Measurements from ENCODE around the gene RNF41.

Gene RNF41

DNA sequence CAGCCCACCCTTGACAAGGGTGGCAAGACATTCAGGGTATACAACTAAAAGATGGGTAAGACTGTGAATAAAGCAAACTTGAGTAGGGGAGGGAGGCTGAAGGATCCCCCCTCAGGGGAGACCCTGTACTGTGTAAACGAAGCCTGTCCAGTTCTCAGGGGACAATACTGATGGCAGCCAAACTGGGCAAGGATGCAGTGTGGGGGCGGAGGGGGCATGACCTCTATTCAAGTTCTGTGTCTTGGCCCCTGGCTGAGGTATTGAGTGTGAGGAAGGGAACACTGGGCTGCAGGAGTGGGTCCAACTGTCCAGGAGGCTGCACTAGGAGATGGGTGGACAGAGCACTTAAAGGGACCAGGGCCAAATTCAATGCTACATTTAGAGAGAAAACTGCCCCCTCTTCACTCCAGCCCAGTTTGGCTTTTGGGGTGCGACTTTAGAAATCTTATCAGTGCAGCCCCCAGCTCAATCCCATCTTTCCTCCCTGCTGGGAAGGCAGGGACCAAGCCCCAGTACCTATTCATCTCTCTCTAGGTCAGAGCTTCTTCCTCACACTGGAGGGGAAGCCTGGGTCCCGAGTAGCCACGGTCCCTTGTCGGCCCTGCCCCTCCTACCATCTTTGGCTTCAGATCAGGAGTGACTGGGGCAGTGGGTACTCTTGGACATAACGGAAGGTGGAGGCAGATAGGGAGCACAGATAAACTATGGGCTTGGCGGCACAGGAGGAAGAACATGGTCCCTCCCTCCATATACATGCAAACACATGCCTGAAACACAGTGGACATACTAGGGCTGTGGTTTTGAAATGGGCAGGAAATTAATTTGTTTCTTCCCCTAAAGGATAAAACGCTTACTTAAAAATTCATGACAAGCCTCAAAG lies 19.9 kb upstream of the RNF41 start:
- H3K27me3 ChIP-seq (replicated peaks) = no peaks in the 10 kb centered on the region
- no peak overlapping the region for H3K4me3 ChIP-seq (ENCODE audit: low read depth, low read length)
- no peak overlapping the region for H3K27ac ChIP-seq
- DNase-seq = no peak
- H3K36me3 ChIP-seq (replicated peaks) = peaks cover 62% of the 10 kb centered on the region
- in situ Hi-C loops (cut with HindIII; ENCODE audit: low pct_ligation_motif_present, low sequenced_read_pairs) = no loop called here
- no peak for TF ChIP-seq CTCF (IDR thresholded peaks at IDR 0.05; ENCODE audit: low read depth, low read length, missing control alignments)

DNA sequence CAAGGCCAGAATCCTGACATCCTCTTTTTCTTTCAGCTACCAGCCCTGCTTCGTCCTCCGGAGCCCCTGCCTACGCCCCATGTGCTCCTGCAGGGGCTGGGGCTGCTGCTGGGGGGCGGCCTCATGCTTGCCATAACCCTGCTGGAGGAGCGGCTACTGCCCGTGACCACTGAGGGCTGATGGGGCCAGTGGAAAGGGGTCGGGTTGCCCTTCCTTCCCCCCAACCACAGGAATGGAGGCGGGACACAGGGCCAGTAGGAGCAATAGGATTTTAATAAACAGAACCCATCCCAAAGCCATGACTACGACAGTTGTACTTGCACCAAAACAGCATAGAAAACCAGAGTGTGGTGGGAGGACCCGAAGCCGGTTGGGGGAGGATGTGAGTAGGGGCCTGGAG lies 15.8 kb upstream of the RNF41 start:
- in situ Hi-C loops (cut with HindIII; ENCODE audit: low pct_ligation_motif_present, low sequenced_read_pairs) = no loop called here
- H3K27me3 ChIP-seq (replicated peaks) = no peaks in the 10 kb centered on the region
- no peak overlapping the region for H3K27ac ChIP-seq
- H3K4me3 ChIP-seq (ENCODE audit: low read depth, low read length) = no peak overlapping the region
- no peak for TF ChIP-seq CTCF (IDR thresholded peaks at IDR 0.05; ENCODE audit: low read depth, low read length, missing control alignments)
- H3K36me3 ChIP-seq (replicated peaks) = peaks cover 30% of the 10 kb centered on the region
- DNase-seq = no peak

DNA sequence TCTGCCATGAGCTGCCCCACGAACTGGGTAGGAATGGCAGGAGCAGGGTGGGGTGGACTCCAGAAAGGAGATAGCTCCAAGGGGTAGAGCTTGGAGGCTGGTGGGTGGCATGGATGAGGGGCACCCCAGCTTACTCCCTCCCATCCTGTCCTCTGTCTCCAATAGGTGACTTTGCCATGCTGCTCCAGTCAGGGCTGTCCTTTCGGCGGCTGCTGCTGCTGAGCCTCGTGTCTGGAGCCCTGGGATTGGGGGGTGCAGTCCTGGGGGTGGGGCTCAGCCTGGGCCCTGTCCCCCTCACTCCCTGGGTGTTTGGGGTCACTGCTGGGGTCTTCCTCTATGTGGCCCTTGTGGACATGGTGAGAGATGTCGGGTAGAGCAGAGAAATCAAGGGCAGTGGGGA lies 15.3 kb upstream of the RNF41 start:
- in situ Hi-C loops (cut with HindIII; ENCODE audit: low pct_ligation_motif_present, low sequenced_read_pairs) = no loop called here
- Histone ChIP-seq H3K27me3 (replicated peaks) (no peaks in the 10 kb centered on the region), H3K36me3 (replicated peaks) (peaks cover 25% of the 10 kb centered on the region), H3K4me3 (ENCODE audit: low read depth, low read length) (no peak overlapping the region), H3K27ac (no peak overlapping the region)
- no peak for DNase-seq
- no peak for TF ChIP-seq CTCF (IDR thresholded peaks at IDR 0.05; ENCODE audit: low read depth, low read length, missing control alignments)

- in situ Hi-C loops (cut with HindIII; ENCODE audit: low pct_ligation_motif_present, low sequenced_read_pairs) = no loop called here
- H3K27ac ChIP-seq = no peak overlapping the region
- no peak overlapping the region for H3K4me3 ChIP-seq (ENCODE audit: low read depth, low read length)
- peaks cover 16% of the 10 kb centered on the region for H3K36me3 ChIP-seq (replicated peaks)
- TF ChIP-seq CTCF (IDR thresholded peaks at IDR 0.05; ENCODE audit: low read depth, low read length, missing control alignments) = no peak
- DNase-seq = no peak
- H3K27me3 ChIP-seq (replicated peaks) = no peaks in the 10 kb centered on the region
Observed at GRCh38 chr12:56236091-56236490, 14.4 kb upstream of the RNF41 start.

DNA sequence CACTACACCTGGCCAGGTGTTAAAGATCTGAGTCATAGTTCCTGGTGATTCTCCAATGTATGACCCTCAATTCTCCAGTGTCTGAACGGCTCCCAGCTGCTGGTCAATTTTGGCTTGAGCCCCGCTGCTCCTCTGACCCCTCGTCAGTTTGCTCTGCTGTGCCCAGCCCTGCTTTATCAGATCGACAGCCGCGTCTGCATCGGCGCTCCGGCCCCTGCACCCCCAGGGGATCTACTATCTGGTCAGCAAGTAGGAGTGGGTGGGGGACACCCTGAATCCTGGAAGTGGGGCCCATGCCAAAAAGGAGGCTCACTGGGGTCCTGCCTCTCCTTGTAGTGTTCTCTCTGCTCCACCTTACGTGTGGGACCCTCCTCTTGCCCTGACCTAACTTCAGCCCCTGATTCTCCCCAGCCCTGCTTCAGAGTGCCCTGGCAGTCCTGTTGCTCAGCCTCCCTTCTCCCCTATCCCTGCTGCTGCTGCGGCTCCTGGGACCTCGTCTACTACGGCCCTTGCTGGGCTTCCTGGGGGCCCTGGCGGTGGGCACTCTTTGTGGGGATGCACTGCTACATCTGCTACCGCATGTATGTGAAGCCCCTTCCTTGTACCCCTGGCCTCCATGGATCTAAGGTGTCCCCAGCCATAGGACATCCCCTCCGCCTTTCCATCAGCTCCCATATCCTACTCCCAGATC lies 13.2 kb upstream of the RNF41 start:
- H3K27ac ChIP-seq = no peak overlapping the region
- in situ Hi-C loops (cut with HindIII; ENCODE audit: low pct_ligation_motif_present, low sequenced_read_pairs) = no loop called here
- H3K27me3 ChIP-seq (replicated peaks) = no peaks in the 10 kb centered on the region
- no peak overlapping the region for H3K4me3 ChIP-seq (ENCODE audit: low read depth, low read length)
- peaks cover 10% of the 10 kb centered on the region for H3K36me3 ChIP-seq (replicated peaks)
- DNase-seq = no peak
- TF ChIP-seq CTCF (IDR thresholded peaks at IDR 0.05; ENCODE audit: low read depth, low read length, missing control alignments) = no peak
